Activated CD4-positive, CD25-positive, alpha-beta regulatory T cell treated with anti-CD3 and anti-CD28 coated beads, Interleukin-2, amount 50 U/mL, for 72 hours (primary cell): Measurements from ENCODE around the gene PFAS.

Experiments
- DNase-seq: peaks from one replicate; pipeline ENCODE4 v3.0.0; 2021

The PFAS gene

DNA sequence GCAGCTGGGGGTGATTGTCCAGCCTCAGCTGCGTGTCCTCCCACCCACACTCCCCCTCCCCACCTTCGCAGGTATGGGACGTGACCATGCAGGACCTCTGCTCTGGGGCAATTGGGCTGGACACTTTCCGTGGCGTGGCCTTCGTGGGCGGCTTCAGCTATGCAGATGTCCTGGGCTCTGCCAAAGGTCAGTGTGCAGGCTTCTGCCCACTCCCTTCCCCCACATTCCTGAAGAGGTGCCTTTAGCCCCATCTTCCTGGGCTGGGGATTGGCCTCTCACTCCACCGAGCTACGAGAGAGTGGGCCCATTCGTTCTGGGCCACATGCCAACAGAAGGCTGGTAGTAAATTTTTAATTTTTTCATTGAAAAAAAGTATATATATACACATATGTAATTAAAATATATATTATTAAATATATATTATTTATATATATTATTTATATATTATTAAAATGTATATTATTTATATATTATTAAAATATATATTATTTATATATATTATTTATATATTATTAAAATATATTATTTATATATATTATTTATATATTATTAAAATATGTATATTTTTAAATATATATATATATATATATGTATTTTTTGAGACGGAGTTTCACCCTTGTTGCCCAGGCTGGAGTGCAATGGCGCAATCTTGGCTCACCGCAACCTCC, 18.5 kb downstream of the PFAS start:
- DNase-seq = no peak

DNA sequence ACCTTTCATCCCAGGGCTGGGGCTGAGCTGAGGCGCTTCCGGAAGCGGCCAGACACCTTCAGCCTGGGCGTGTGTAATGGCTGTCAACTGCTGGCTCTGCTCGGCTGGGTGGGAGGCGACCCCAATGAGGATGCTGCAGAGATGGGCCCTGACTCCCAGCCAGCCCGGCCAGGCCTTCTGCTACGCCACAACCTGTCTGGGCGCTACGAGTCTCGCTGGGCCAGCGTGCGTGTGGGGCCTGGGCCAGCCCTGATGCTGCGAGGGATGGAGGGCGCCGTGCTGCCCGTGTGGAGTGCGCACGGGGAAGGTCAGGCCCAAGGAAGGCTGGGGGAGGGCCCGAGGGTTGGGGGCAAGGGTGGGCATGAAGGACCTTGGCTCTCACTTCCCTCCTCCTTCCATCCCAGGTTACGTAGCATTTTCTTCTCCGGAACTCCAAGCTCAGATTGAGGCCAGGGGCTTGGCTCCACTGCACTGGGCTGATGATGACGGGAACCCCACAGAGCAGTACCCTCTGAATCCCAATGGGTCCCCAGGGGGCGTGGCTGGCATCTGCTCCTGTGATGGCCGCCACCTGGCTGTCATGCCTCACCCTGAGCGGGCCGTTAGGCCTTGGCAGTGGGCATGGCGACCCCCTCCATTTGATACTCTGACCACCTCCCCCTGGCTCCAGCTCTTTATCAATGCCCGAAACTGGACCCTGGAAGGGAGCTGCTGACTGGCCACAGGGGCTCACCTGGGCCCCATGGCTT, 19.6 kb downstream of the PFAS start:
- DNase-seq = no peak

DNA sequence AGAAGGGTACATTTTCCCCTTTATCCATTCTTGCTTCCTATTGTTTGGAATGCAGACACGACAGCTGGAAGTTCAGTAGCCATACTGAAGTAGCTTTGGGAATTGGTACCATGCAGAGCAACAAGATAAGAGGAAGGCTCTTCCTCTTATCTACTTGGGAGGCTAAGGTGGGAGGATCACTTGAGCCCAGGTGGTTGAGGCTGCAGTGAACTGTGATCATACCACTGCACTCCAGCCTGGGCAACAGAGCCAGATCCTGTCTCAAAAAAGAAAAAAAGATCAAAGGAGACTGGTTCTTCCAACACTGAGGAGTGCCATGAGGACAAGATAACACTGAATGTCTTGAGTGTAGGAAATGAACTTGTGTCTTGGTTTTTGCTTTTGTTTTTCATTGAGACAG, 23.3 kb downstream of the PFAS start:
- no peak for DNase-seq

DNA sequence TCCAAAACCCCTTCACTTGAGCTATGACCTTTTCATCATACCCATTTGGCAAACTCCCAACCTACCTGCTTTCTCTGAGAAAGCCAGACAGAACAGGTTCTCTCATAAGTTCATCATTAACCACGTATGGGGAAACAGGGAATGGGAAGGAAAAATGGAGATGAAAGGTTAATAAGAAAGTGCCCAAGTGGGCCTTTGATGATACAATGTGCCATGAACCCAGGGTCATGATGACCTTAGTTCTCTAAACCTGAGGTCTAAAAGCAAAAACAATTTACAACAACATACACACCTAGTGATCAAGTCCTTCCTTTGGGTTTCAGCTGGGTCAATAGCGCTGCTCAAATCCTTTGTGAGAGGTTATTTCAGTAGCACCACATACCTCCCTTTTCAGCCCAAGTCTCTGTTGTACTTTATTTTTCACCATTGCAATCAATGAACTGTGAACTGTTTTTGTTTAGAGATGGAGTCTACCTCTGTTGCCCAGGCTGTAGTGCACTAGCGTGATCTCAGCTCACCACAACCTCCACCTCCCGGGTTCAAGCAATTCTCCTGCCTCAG, 24.9 kb downstream of the PFAS start:
- no peak for DNase-seq

DNA sequence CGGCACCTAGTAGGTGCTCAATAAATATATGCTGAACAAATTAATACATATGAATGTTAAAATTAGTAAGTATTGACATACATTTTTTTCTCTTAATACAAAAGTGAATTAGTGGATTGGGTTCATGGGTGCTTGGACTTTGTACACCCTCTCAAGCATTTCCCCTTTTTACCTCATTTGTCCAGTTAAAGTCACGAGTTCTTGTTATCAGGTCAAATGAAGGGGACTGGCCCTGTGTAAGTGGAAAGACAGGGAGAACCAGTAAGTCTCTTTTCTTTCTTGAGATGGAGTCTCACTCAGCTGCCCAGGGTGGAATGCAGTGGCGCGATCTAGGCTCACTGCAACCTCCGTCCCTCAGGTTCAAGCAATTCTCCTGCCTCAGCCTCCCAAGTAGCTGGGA, 25.7 kb downstream of the PFAS start:
- no peak for DNase-seq

DNA sequence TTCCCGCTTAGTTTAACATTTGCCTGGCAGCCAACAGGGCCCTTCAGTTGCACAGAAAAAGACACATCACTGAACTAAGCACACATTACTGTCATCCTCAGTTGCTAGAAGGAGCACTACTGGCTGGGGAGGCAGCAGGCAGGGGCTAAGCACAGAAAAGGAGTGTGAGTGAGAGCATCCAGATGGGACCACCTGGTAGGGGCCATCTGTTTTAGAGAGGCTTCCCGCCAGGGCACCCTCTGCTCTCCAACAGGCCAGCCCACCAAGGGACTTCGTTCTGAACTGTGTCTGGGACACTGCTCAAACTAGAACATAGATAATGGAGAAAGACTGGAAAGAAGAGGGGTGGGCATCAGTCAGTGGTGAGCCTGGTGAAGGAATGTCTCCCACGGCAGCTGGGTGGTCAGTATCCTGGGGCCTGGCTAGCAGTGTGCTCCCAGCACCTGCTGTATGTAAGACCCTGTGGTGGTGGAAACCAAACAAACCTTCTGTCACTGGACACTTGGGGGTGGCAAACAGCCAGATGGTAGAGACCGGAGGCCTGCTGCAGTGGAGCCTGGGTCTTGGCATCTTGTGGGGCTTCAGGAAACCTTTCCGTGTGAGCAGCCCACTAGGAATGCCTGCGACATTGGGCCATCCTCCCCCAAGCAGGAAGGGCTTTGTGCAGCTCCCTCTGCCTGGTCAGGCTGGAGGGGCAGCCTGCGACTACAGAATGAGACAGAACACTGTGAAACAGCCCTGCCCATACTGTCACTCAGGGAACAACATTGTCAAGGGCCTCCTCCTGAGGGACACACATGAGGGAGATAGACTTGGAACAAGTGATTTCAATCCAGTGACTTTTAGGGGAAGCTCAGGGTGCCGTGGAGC, 26.6 kb downstream of the PFAS start:
- DNase-seq = no peak

DNA sequence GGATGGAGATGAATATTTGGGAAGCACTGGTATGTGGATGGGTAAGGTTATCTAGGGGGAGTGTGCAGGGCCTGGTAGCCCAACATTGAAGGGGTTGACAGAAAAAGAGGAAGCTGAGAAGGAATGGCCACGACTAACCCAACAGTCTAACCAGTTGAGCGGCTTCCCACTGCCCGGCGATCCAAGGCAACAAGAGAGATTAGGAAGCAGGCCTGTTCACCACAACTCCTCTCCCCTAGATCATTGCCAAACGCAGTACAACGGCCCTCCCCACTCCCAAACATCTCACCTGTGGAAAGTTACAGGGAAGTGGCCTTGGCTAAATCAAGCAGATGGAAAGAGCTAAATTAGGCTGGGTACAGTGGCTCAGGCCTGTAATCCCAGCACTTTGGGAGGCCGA, 28.2 kb downstream of the PFAS start:
- no peak for DNase-seq

DNA sequence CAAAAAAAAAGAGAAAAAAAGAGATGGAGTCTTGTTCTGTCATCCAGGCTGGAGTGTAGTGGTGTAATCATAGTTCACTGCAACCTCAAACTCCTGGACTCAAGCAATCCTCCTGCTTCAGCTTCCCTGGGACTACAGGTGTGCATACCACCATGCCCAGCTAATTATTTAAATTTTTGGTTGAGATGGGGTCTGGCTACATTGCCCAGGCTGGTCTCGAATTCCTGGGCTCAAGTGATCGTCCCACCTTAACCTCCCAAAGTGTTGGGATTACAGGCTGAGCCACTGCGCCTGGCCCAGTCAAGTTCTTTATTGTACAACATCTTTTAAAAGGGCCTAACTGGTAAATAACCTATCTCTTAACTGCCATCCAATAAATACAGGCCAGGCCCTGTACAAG, 33.3 kb downstream of the PFAS start:
- DNase-seq = no peak

DNA sequence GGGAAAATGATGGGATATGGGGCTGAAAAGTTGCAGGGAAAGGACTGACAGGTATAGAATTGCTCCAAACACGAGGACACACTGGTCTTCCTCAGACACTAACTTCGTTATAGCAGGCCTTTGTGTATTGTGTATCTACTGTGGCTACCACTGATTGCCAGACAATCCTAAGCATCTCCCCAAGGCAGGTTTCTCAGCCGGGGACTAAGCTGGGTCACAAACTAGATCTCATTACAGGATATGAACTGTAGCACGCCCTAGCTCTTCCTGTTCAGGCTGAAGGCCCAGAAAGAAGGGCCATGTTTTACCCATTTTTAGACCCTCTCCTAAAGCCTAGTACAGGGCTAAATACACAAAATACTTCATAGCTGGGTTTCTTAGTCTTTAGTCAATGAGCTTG, 34.3 kb downstream of the PFAS start:
- no peak for DNase-seq

DNA sequence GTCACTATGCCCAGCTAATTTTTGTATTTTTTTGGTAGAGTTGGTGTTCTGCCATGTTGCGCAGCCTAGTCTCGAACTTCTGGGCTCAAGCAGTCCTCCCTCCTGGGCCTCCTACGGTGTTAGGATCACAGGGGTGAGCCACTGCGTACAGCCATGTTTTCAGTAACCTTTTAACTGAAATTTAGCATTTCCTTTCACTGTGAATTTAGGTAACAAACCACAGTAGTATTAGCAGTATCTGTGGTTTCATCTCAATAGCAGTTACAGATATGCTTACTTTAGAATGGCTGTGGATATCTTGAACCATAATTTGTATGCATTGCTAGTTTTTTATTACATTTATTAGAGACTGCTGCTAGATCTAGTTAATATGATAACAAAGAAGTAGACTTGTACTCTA, 35.0 kb downstream of the PFAS start:
- no peak for DNase-seq

DNA sequence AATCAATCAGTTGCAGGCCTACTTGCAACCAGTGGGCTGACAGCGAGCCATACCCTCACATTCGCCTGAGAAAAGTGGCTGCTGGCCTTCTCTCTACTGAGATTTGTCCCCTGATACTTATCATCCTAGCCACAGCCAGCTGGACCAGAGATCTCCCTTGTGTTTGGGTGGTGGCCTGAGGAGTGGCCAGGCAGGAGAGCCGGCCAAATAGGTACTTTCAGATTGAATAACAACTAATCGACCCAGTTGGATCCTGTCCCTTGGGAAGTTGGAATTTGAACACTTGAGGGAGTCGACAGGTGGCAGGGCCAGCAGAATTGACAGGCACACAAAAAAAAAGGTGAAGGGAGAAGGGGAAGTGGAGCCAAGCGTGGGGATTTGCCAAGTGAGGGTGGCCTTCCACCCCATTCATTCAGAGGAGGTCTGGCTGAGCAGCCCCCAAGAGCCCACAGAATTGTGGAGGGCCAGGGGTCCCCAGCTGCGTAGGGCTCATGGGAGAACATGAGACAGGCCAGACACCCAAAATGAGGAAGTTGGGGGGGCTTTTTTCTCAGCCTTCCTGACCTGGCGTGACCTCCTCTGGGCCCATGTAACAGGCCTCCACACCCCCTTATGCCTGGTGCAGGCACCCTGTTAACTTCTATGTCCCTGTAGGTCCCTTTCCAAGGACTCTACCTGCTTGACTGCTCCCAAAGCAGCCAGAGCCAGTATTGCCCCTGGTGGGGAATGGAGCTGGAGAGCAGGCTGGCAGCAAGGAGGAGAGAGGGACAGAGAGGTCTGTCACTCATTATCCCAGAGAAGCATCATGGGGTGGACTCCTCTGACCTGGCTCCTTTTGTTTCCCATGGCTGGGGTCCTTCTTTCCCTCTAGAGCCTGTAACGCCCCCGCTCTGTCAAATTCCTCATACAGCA, 36.4 kb downstream of the PFAS start:
- no peak for DNase-seq

DNA sequence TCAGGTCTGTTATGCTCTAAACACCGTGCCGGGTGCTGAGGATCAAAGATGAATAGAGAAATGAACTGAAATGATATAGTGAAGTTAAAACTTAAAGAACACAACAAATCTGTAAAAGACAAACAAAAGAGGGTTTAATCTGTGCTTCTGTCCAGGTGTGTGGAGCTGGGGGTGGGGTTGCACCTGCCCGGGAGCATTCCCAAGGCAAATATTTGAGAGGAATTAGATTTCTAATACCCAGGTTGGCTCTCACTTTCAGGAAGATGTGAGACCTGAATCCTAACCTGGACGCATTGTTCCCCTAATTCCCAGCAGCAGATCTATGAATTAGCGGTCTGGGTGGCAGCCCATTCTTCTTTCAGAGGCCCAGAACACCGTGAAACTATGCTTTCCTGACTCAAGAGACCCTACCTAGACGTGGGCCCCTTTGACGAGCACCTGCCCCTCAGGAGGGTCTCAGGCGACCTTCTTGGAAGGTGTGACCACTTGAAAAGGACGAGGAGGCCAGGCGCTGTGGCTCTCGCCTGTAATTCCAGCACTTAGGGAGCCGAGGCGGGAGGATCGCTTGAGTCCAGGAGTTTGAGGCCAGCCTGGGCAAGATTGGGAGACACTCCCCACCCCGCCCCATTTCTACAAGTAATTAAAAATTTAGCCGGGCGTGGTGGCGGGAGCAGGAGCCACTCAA, 38.7 kb downstream of the PFAS start:
- DNase-seq = no peak

DNA sequence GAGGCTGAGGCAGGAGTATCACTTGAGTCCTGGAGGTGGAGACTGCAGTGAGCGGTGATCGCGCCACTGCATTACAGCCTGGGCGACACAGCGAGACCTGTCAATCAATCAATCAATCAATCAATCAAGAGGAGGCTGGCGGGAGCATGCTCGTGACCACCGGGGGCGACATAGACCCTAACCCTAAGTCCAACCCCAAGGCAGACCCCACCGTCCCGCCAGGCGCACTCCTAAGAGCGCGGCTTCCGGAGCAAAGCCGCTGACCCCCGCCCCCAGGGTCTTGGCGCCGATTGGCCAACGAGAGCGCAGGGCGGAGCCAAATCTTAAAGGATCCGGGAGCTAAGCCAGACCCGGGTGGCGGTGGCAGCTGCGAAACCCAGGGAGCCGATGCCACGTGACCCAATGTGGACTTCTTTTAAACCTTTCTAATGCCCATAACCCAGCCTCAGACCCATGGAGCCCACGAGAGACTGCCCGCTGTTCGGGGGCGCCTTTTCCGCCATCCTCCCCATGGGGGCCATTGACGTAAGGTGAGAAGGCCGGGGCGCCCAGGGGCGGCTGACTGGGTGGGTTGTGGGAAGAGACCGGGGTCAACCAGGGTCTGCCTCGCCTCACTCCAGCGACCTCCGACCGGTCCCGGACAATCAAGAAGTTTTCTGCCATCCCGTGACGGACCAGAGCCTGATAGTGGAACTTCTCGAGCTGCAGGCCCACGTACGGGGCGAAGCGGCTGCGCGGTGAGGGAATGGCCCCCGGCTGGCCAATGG, 39.4 kb downstream of the PFAS start, which contains the start of gene RANGRF:
TSS of gene RANGRF (plus strand) at position 335 of the 767 bp plus-strand sequence. CDS start at position 454, 119 bp downstream.
- DNase-seq = peak; percentile 87

DNA sequence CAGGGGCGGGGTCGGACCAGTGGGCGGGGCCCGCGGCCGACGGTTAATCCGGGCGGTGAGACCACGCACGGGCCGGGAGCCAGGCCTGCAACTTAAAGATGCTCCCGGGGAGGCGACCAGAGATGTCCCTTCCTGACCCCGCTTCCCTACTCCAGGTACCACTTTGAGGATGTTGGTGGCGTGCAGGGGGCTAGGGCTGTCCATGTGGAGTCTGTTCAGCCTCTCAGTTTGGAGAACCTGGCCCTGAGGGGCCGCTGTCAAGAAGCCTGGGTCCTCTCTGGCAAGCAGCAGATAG, 40.0 kb downstream of the PFAS start:
- no peak for DNase-seq

DNA sequence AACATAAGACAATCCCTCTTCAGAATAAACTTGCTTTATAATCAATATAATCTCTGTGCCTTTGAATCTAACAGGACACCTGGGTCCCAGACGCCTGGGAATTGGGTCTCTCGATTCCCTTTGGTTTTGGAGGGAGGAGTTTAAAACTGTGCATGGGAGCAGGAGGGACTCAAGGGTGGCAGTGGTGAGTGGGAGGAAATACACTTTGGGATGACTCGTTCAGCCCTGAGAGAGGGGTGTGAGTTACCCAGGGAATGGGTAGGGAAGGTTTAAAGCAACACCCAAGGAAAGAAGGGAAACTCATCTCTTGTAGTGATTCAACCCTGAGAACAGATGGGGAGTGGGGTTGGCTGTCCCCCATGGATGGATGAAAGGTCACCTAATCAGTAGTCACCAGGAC, 41.0 kb downstream of the PFAS start:
- DNase-seq = no peak

DNA sequence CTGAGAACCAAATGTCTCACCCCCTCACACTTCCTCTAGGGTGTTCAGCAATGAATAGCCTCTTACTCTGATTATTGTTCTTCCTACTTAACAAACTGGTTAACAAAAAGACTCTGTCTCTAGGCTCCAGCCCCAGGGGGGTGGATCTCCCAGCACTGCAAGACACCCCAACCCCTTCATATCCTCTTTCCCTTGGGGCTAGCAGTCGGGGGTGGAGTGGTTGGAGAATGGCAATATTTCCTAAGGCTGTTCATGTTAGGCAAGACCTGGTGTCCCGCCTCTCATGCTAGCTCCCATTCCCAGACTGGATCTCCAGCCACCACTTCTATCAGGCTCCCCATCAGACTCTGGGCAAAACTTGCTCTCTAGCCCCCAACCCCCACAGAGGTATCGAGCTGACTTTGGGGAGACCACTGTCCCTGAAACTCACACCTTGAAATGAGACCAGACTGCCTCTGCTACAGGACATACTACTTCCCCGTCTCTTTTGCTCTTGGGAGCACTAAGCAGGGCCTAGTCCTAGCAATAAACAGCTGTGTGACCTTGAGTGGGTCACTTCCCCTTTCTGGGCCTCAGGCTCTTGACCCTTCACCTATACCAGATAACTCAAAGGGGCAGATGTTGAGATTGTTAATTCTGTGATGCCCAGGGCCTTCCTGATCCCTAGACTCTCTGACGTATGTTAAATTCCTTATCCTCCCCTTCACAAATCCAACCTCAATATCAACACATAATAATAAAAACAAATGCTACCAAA, 43.7 kb downstream of the PFAS start:
- no peak for DNase-seq

DNA sequence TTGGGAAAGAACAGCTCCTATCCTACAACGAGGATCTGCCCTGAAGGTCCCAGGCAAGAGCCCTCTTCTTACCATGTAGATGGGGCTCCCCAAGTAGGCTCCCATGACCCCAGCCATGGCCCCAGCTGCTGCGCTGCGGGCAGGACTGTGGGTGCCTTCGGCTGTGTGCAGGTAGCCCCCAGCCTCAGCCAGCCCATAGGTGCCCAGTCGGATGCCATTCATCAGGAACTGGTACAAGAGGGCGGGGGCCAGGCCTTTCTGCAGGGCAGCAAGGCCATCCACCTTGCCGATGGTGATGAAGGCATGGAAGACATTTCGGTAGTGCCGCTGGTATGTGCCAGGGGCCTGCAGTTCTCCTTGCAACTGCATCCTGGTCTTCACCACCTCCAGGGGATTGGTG, 45.3 kb downstream of the PFAS start:
- no peak for DNase-seq

DNA sequence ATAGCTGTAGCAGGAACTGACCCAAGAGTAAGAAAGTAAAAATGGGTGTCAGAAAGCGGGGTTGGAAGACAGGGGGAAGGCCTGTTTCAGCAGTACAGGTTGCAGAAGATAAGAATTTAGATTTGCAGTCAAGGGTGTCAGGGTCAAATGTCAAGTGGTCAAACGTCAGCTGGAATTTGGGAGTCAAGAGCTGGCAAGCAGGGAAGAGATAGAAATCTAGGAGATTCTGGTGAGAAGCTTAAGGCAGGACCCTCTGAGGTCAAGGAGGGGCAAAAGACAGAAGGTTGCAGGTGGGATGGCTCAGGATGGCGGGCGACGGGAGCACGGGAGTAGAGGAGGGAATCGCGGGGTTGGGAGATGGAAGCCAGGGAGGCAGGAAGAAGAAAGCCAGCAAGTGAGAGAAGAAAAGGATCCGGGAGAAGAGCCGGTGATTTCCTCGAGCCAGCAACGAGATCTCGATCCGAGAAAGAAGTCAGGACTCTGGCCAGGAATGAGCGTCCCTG, 45.8 kb downstream of the PFAS start:
- DNase-seq = no peak

DNA sequence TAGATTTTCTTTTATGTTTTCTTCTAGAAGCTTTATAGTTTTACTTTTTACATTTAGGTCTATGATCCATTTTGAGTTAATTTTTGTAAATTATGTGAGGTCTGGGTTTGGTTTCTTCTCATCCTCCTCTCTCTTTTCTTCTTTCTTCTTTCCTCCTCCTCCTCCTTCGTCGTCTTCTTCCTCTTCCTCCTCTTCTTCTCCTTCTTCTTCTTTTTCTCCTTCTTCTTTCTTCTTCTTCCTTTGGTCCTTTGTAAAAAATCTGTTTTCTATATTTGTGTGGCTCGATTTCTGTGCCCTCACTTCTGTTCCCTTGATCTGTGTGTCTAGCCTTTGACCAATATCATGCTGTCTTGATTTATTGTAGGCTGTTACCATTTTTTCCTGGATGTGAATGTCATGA, 51.1 kb downstream of the PFAS start:
- DNase-seq = no peak

DNA sequence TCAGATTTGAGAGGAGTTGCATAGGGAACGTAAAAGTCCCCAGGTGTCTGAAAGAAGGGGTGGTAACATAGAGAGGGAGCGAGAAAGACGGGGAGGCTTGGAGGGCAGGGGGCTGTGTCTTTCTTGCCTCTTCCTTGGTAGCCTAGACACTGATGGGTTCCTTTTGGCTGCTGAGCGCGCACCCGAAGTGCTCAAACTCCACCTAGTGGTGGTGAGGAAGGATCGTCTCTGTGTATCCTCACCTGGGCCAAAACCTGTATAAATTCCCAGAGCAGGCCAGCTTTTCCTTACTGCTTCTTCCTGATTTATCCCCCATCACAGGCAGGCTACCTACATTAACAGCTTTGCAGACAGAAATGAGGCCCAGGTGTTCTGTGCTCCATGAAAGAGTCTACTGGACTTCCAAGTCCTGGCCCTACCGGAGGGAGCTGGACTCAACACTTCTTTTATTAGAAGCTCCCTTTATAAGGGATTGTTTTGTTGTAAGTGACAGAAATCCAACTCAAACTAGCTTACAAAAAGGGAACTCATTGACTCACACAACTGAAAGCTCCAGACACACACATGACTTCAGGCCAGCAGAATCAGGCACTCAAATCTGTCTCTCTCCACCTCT, 51.6 kb downstream of the PFAS start:
- peak; percentile 39 for DNase-seq
